ENCODE results near the gene TMEM161B.

- no peak for TF ChIP-seq GATA2 (IDR thresholded peaks at IDR 0.05; ENCODE audit: low read depth, low read length)
- no peak for TF ChIP-seq GATA3 (IDR thresholded peaks at IDR 0.05; ENCODE audit: low read depth, low read length)
Measured at GRCh38 chr5:88262116-88262515, 6.5 kb downstream of the TMEM161B start.

Measured in SH-SY5Y (cell line).